SK-N-SH treated with all-trans-retinoic acid at 6 μM for 48 hours (cell line): ENCODE results near the gene SIRT1.

Experiments used
- ATAC-seq: fragments of 200-7000 bp; cut with Tn5 transposase; 3 replicates; pipeline ENCODE4 v1.9.1; 2020; ENCODE audit warnings: mild to moderate bottlenecking, moderate library complexity
- ARNTL ChIP-seq: fragments of 450-650 bp; formaldehyde crosslinking; IDR thresholded peaks from 2 replicates; pipeline ENCODE4 v1.5.0; 2020; ENCODE audit warnings: low read depth, mild to moderate bottlenecking, moderate library complexity, borderline replicate concordance
- CSDC2 ChIP-seq: fragments of 250-450 bp; sonication (Bioruptor Pico); IDR thresholded peaks from 2 replicates; pipeline ENCODE4 v1.5.0; 2020; ENCODE audit warnings: mild to moderate bottlenecking, moderate library complexity
- ESRRG ChIP-seq: fragments of 250-450 bp; sonication (Bioruptor Pico); IDR thresholded peaks from 2 replicates; pipeline ENCODE4 v1.6.1; 2021; ENCODE audit warnings: mild to moderate bottlenecking
- ISL1 ChIP-seq: fragments of 250-450 bp; sonication (Bioruptor Pico); IDR thresholded peaks from 2 replicates; pipeline ENCODE4 v2.1.2; 2022; ENCODE audit warnings: mild to moderate bottlenecking, moderate library complexity
- OSR1 ChIP-seq: fragments of 250-450 bp; sonication (Bioruptor Pico); IDR thresholded peaks from 2 replicates; pipeline ENCODE4 v1.8.0; 2022; ENCODE audit warnings: moderate library complexity, mild to moderate bottlenecking, inconsistent platforms
- RARB ChIP-seq: fragments of 250-450 bp; sonication (Bioruptor Pico); IDR thresholded peaks from 2 replicates; pipeline ENCODE4 v1.8.0; 2021; ENCODE audit warnings: mild to moderate bottlenecking, moderate library complexity
- SNAI2 ChIP-seq: fragments of 250-450 bp; sonication (Bioruptor Pico); IDR thresholded peaks from 2 replicates; pipeline ENCODE4 v1.5.0; 2020; ENCODE audit warnings: mild to moderate bottlenecking, moderate library complexity
- TCF4 ChIP-seq: fragments of 250-450 bp; sonication (Bioruptor Pico); IDR thresholded peaks from 2 replicates; pipeline ENCODE4 v1.8.0; 2021; ENCODE audit warnings: mild to moderate bottlenecking, moderate library complexity, borderline replicate concordance
- TOX ChIP-seq: fragments of 250-450 bp; sonication (Bioruptor Pico); IDR thresholded peaks from 2 replicates; pipeline ENCODE4 v1.8.0; 2021; ENCODE audit warnings: mild to moderate bottlenecking, moderate library complexity, borderline replicate concordance
- ZC3H10 ChIP-seq: fragments of 250-450 bp; sonication (Bioruptor Pico); IDR thresholded peaks from 2 replicates; pipeline ENCODE4 v1.5.1; 2021; ENCODE audit warnings: mild to moderate bottlenecking, moderate library complexity
- ZFP3 ChIP-seq: fragments of 250-450 bp; sonication (Bioruptor Pico); IDR thresholded peaks from 2 replicates; pipeline ENCODE4 v1.5.0; 2020; ENCODE audit warnings: mild to moderate bottlenecking, moderate library complexity
- ZFP30 ChIP-seq: fragments of 450-650 bp; formaldehyde crosslinking; IDR thresholded peaks from 2 replicates; pipeline ENCODE4 v1.5.0; 2022; ENCODE audit warnings: mild to moderate bottlenecking, moderate library complexity
- ZNF565 ChIP-seq: fragments of 450-650 bp; formaldehyde crosslinking; conservative IDR thresholded peaks from 2 replicates; pipeline ENCODE4 v1.5.0; 2020; ENCODE audit warnings: low read depth, mild to moderate bottlenecking, moderate library complexity
- ZNF70 ChIP-seq: fragments of 450-650 bp; formaldehyde crosslinking; IDR thresholded peaks from 2 replicates; pipeline ENCODE4 v1.5.0; 2020; ENCODE audit warnings: mild to moderate bottlenecking, moderate library complexity
- ZNF8 ChIP-seq: fragments of 450-650 bp; formaldehyde crosslinking; IDR thresholded peaks from 2 replicates; pipeline ENCODE4 v1.5.0; 2020; ENCODE audit warnings: mild to moderate bottlenecking, moderate library complexity
- TF ChIP-seq, protein P1 (sequence below): fragments of 250-450 bp; sonication (Bioruptor Pico); IDR thresholded peaks from 2 replicates; pipeline ENCODE4 v1.5.1; 2020; ENCODE audit warnings: low read depth, mild to moderate bottlenecking, moderate library complexity
- TF ChIP-seq, protein P2 (sequence below): fragments of 250-450 bp; sonication (Bioruptor Pico); IDR thresholded peaks from 2 replicates; pipeline ENCODE4 v1.5.1; 2021; ENCODE audit warnings: mild to moderate bottlenecking, moderate library complexity
- TF ChIP-seq, protein P3 (sequence below): fragments of 250-450 bp; sonication (Bioruptor Pico); IDR thresholded peaks from 2 replicates; pipeline ENCODE4 v1.5.0; 2020; ENCODE audit warnings: mild to moderate bottlenecking, moderate library complexity
- TF ChIP-seq, protein P4 (sequence below): fragments of 250-450 bp; sonication (Bioruptor Pico); IDR thresholded peaks from 2 replicates; pipeline ENCODE4 v1.8.0; 2021; ENCODE audit warnings: low read depth, mild to moderate bottlenecking, moderate library complexity, borderline replicate concordance

SIRT1 gene

DNA sequence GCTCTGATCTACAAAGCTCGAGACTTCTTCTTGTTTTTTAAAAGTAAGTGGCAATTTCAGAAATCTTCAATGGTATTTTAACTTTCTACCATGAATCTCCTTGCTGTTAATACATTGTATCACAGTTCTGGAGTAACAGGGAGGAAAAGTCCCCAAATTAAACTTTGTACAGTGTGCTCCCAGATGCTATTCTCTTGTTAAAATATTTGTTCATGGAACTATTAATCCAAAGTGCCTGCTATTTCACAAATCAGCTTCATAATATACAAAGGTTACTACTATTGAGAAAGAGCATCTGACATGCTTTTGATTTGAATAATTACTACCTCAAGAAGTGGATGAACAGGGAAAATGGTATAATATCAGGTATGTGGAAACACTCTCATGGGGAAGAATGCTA, 36.6 kb downstream of the SIRT1 start (continued):
- TF ChIP-seq, protein P1, sequence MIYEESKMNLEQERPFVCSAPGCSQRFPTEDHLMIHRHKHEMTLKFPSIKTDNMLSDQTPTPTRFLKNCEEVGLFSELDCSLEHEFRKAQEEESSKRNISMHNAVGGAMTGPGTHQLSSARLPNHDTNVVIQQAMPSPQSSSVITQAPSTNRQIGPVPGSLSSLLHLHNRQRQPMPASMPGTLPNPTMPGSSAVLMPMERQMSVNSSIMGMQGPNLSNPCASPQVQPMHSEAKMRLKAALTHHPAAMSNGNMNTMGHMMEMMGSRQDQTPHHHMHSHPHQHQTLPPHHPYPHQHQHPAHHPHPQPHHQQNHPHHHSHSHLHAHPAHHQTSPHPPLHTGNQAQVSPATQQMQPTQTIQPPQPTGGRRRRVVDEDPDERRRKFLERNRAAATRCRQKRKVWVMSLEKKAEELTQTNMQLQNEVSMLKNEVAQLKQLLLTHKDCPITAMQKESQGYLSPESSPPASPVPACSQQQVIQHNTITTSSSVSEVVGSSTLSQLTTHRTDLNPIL (CRISPR knock-in tag): no peak
- no peak for TF ChIP-seq TOX (CRISPR knock-in tag)
- TF ChIP-seq, all 23 proteins: peak for 0

DNA sequence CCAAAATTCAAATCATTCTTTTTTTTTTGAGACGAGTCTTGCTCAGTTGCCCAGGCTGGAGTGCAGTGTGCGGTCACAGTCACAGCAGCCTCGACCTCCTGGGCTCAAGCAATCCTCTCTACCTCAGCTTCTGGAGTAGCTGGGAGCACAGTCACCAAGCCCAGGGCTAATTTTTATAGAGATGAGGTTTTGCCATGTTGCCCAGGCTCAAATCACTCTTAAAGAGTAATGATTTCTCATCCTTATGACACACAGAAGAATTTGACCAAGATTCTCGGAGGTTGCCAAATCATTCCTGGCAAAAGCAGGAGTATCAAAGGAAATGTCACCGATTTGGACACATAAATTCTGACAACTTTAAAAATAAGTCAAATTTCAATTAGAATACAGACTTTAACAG, 39.1 kb downstream of the SIRT1 start:
- ATAC-seq: no peak
- TF ChIP-seq, protein P2, sequence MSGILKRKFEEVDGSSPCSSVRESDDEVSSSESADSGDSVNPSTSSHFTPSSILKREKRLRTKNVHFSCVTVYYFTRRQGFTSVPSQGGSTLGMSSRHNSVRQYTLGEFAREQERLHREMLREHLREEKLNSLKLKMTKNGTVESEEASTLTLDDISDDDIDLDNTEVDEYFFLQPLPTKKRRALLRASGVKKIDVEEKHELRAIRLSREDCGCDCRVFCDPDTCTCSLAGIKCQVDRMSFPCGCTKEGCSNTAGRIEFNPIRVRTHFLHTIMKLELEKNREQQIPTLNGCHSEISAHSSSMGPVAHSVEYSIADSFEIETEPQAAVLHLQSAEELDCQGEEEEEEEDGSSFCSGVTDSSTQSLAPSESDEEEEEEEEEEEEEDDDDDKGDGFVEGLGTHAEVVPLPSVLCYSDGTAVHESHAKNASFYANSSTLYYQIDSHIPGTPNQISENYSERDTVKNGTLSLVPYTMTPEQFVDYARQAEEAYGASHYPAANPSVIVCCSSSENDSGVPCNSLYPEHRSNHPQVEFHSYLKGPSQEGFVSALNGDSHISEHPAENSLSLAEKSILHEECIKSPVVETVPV: no peak
- TF ChIP-seq CSDC2 (CRISPR knock-in tag) (no peak), ESRRG (CRISPR knock-in tag) (no peak), TOX (CRISPR knock-in tag) (no peak), OSR1 (CRISPR knock-in tag) (no peak), ARNTL (CRISPR knock-in tag) (no peak), TCF4 (CRISPR knock-in tag) (no peak), ZNF70 (CRISPR knock-in tag) (no peak), SNAI2 (CRISPR knock-in tag) (no peak), ZNF565 (CRISPR knock-in tag) (no peak), ZC3H10 (CRISPR knock-in tag) (no peak), RARB (no peak)
- TF ChIP-seq, protein P3, sequence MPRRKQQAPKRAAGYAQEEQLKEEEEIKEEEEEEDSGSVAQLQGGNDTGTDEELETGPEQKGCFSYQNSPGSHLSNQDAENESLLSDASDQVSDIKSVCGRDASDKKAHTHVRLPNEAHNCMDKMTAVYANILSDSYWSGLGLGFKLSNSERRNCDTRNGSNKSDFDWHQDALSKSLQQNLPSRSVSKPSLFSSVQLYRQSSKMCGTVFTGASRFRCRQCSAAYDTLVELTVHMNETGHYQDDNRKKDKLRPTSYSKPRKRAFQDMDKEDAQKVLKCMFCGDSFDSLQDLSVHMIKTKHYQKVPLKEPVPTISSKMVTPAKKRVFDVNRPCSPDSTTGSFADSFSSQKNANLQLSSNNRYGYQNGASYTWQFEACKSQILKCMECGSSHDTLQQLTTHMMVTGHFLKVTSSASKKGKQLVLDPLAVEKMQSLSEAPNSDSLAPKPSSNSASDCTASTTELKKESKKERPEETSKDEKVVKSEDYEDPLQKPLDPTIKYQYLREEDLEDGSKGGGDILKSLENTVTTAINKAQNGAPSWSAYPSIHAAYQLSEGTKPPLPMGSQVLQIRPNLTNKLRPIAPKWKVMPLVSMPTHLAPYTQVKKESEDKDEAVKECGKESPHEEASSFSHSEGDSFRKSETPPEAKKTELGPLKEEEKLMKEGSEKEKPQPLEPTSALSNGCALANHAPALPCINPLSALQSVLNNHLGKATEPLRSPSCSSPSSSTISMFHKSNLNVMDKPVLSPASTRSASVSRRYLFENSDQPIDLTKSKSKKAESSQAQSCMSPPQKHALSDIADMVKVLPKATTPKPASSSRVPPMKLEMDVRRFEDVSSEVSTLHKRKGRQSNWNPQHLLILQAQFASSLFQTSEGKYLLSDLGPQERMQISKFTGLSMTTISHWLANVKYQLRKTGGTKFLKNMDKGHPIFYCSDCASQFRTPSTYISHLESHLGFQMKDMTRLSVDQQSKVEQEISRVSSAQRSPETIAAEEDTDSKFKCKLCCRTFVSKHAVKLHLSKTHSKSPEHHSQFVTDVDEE (CRISPR knock-in tag): no peak
- TF ChIP-seq, protein P1 (CRISPR knock-in tag): no peak

DNA sequence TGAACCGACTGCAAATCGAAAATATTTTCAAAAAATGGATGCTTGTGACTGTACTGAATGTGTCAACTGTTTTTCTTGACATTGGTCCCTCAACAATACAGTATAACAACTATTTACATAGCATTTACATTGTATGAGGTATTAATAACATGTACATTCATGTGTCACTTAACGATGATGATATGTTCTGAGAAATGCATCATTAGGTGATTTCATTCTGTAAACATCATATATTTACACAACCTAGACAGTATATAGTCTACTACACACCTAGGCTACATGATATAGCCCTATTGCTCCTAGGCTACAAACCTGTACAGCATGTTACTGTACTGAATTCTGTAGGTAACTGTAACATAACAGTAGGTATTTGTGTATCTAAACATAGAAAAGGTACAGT, 39.7 kb downstream of the SIRT1 start:
- no peak for TF ChIP-seq ARNTL (CRISPR knock-in tag)
- TF ChIP-seq RARB: no peak
- no peak for TF ChIP-seq ISL1
- no peak for TF ChIP-seq ZFP3 (CRISPR knock-in tag)
- TF ChIP-seq ZNF70 (CRISPR knock-in tag): no peak
- TF ChIP-seq, protein P3 (CRISPR knock-in tag): no peak
- TF ChIP-seq, protein P1 (CRISPR knock-in tag): no peak
- no peak for TF ChIP-seq CSDC2 (CRISPR knock-in tag)
- no peak for TF ChIP-seq OSR1 (CRISPR knock-in tag)
- TF ChIP-seq, protein P4, sequence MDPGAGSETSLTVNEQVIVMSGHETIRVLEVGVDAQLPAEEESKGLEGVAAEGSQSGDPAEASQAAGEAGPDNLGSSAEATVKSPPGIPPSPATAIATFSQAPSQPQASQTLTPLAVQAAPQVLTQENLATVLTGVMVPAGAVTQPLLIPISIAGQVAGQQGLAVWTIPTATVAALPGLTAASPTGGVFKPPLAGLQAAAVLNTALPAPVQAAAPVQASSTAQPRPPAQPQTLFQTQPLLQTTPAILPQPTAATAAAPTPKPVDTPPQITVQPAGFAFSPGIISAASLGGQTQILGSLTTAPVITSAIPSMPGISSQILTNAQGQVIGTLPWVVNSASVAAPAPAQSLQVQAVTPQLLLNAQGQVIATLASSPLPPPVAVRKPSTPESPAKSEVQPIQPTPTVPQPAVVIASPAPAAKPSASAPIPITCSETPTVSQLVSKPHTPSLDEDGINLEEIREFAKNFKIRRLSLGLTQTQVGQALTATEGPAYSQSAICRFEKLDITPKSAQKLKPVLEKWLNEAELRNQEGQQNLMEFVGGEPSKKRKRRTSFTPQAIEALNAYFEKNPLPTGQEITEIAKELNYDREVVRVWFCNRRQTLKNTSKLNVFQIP (CRISPR knock-in tag): no peak
- TF ChIP-seq ZNF8: no peak
- no peak for TF ChIP-seq ZC3H10 (CRISPR knock-in tag)
- TF ChIP-seq, protein P2: no peak
- no peak for TF ChIP-seq ZFP30 (CRISPR knock-in tag)
- no peak for ATAC-seq
